ENCODE results near the gene PTPN7. TPM values are rescaled to one million over a fixed set of nuclear protein-coding genes. Genes with fewer than 3 reads are reported as not detected.

Gene PTPN7
- total and polyA plus RNA-seq, 2 of the 13 experiments (the other 11 are each of a cell fraction or from before 2014, with no cell fraction given), result not detected

GRCh38 chr1:202192770-202193613, 32.6 kb upstream of the PTPN7 start (continued):
- TF ChIP-seq ZFX (CRISPR knock-in tag; IDR thresholded peaks at IDR 0.05; ENCODE audit: low read depth), result no peak
- no peak for TF ChIP-seq RFX3 (CRISPR knock-in tag; IDR thresholded peaks at IDR 0.05)
- TF ChIP-seq TMF1 (CRISPR knock-in tag; IDR thresholded peaks at IDR 0.05; ENCODE audit: low read depth), result no peak
- TF ChIP-seq NR2F2 (IDR thresholded peaks at IDR 0.05; ENCODE audit: borderline replicate concordance, low read depth), result peak; percentile 21; the same call in 1 of the 2 replicates
- TF ChIP-seq SKIL (CRISPR knock-in tag; IDR thresholded peaks at IDR 0.05; ENCODE audit: borderline replicate concordance), result no peak
- TF ChIP-seq MYPOP (CRISPR knock-in tag; IDR thresholded peaks at IDR 0.05), result no peak; the same call in 1 of the 2 replicates
- no peak for TF ChIP-seq ZNF629 (CRISPR knock-in tag; conservative IDR thresholded peaks at IDR 0.05)
- TF ChIP-seq DDIT3 (CRISPR knock-in tag; IDR thresholded peaks at IDR 0.05), result no peak
- TF ChIP-seq TEAD3 (CRISPR knock-in tag; optimal IDR thresholded peaks at IDR 0.05; ENCODE audit: borderline replicate concordance), result peak; percentile 66
- TF ChIP-seq DZIP1 (CRISPR knock-in tag; IDR thresholded peaks at IDR 0.05), result no peak
- no peak for TF ChIP-seq RBM22 (optimal IDR thresholded peaks at IDR 0.05; ENCODE audit: low read length)
- no peak for TF ChIP-seq NRL (CRISPR knock-in tag; IDR thresholded peaks at IDR 0.05; ENCODE audit: borderline replicate concordance)
- no peak for TF ChIP-seq ADNP (CRISPR knock-in tag; IDR thresholded peaks at IDR 0.05)
- TF ChIP-seq ZNF616 (CRISPR knock-in tag; IDR thresholded peaks at IDR 0.05; ENCODE audit: low read depth), result no peak
- TF ChIP-seq HIC2 (CRISPR knock-in tag; IDR thresholded peaks at IDR 0.05; ENCODE audit: low read depth), result no peak
- TF ChIP-seq ZNF432 (CRISPR knock-in tag; IDR thresholded peaks at IDR 0.05; ENCODE audit: borderline replicate concordance), result no peak
- TF ChIP-seq ZNF17 (CRISPR knock-in tag; IDR thresholded peaks at IDR 0.05), result no peak
- TF ChIP-seq RORA (CRISPR knock-in tag; IDR thresholded peaks at IDR 0.05), result no peak
- no peak for TF ChIP-seq NFIB (CRISPR knock-in tag; IDR thresholded peaks at IDR 0.05; ENCODE audit: borderline replicate concordance)
- peak; percentile 20; the same call in 1 of the 2 replicates for TF ChIP-seq ZNF547 (CRISPR knock-in tag; IDR thresholded peaks at IDR 0.05)
- TF ChIP-seq ZNF816 (CRISPR knock-in tag; IDR thresholded peaks at IDR 0.05; ENCODE audit: borderline replicate concordance), result no peak
- TF ChIP-seq PCBP1 (IDR thresholded peaks at IDR 0.05; ENCODE audit: borderline replicate concordance, low read depth, low read length), result no peak
